Testis (tissue), 2 donors: Measurements from ENCODE around the gene PLCB2.

Experiments used
- POLR2A ChIP-seq: fragments of 450-650 bp; IDR thresholded peaks from one replicate; pipeline ENCODE4 v1.6.1; 2017; ENCODE audit warnings: antibody characterized with exemption, mild to moderate bottlenecking, moderate library complexity
- TF ChIP-seq, protein P1 (sequence below), 3 experiments: fragments of 450-650 bp in 2 of 3; fragments of 200-600 bp in 1 of 3; sonication (generic) in 1 of 3; IDR thresholded peaks; one replicate each; pipeline ENCODE4 v1.5.1; 2016 to 2019; ENCODE audit warnings: antibody characterized with exemption in 3 of 3, mild to moderate bottlenecking in 2 of 3, moderate library complexity in 1 of 3

DNA sequence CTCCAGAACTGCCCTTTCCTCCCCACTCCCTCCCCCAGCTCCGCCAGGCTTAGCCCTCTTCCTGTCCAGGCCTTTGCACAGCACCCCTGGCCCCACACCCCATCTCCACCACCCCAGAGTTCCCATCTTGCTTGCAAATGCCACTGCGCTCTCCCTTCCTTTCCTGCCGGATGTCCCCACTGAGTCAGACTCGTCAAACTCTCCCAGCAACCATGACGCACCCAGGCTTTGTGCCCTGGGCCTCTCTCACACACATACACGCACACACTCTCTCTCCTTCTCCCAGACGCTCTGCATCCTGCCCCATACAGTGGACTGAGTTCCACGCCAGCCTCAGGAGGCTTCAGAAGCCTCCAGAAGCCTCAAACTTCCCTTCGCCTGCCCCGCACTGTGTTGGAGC, 35.8 kb upstream of the PLCB2 start:
- TF ChIP-seq, protein P1, sequence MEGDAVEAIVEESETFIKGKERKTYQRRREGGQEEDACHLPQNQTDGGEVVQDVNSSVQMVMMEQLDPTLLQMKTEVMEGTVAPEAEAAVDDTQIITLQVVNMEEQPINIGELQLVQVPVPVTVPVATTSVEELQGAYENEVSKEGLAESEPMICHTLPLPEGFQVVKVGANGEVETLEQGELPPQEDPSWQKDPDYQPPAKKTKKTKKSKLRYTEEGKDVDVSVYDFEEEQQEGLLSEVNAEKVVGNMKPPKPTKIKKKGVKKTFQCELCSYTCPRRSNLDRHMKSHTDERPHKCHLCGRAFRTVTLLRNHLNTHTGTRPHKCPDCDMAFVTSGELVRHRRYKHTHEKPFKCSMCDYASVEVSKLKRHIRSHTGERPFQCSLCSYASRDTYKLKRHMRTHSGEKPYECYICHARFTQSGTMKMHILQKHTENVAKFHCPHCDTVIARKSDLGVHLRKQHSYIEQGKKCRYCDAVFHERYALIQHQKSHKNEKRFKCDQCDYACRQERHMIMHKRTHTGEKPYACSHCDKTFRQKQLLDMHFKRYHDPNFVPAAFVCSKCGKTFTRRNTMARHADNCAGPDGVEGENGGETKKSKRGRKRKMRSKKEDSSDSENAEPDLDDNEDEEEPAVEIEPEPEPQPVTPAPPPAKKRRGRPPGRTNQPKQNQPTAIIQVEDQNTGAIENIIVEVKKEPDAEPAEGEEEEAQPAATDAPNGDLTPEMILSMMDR (IDR thresholded peaks at IDR 0.05): no peak
- no peak for TF ChIP-seq POLR2A
